Adipocyte (in vitro differentiated cells): ENCODE results near the gene VPS35.
A peak's percentile ranks its signal among the peaks of the same experiment; 100 is the strongest.

Source experiments
- DNase-seq: peaks from one replicate; pipeline ENCODE4 v3.0.0-alpha.2; 2015; ENCODE audit warnings: low read depth
- H3K27me3 ChIP-seq: replicated peaks from 2 replicates; pipeline ENCODE4 v1.7.0; 2013; ENCODE audit warnings: mild to moderate bottlenecking, low read length, moderate library complexity; ENCODE audit not compliant: control insufficient read depth, insufficient read depth
- H3K36me3 ChIP-seq: 2 replicates; pipeline ENCODE4 v1.7.0; 2013; ENCODE audit warnings: low read length, mild to moderate bottlenecking, moderate library complexity; ENCODE audit not compliant: control insufficient read depth, insufficient read depth, severe bottlenecking
- H3K4me1 ChIP-seq: 2 replicates; pipeline ENCODE4 v1.7.0; 2013; ENCODE audit warnings: mild to moderate bottlenecking, low read length, moderate library complexity; ENCODE audit not compliant: control insufficient read depth, insufficient read depth
- H3K4me3 ChIP-seq: 2 replicates; pipeline ENCODE4 v1.7.0; 2013; ENCODE audit warnings: mild to moderate bottlenecking, low read length, moderate library complexity
- H3K9ac ChIP-seq: 2 replicates; pipeline ENCODE4 v1.7.0; 2013; ENCODE audit warnings: mild to moderate bottlenecking, low read length, moderate library complexity
- H3K9me3 ChIP-seq: 2 replicates; pipeline ENCODE4 v1.7.0; 2013; ENCODE audit warnings: mild to moderate bottlenecking, low read length, moderate library complexity; ENCODE audit not compliant: control insufficient read depth

The VPS35 gene

GRCh38 chr16:46621934-46622676 is 66.9 kb downstream of the VPS35 start:
- H3K4me3 ChIP-seq: no peak overlapping the region
- H3K36me3 ChIP-seq: no peaks in the 10 kb centered on the region
- no peaks in the 10 kb centered on the region for H3K27me3 ChIP-seq
- no peak overlapping the region for H3K9ac ChIP-seq
- H3K9me3 ChIP-seq: no peaks in the 10 kb centered on the region
- no peak for DNase-seq
- peaks cover 9% of the 10 kb centered on the region for H3K4me1 ChIP-seq

DNA sequence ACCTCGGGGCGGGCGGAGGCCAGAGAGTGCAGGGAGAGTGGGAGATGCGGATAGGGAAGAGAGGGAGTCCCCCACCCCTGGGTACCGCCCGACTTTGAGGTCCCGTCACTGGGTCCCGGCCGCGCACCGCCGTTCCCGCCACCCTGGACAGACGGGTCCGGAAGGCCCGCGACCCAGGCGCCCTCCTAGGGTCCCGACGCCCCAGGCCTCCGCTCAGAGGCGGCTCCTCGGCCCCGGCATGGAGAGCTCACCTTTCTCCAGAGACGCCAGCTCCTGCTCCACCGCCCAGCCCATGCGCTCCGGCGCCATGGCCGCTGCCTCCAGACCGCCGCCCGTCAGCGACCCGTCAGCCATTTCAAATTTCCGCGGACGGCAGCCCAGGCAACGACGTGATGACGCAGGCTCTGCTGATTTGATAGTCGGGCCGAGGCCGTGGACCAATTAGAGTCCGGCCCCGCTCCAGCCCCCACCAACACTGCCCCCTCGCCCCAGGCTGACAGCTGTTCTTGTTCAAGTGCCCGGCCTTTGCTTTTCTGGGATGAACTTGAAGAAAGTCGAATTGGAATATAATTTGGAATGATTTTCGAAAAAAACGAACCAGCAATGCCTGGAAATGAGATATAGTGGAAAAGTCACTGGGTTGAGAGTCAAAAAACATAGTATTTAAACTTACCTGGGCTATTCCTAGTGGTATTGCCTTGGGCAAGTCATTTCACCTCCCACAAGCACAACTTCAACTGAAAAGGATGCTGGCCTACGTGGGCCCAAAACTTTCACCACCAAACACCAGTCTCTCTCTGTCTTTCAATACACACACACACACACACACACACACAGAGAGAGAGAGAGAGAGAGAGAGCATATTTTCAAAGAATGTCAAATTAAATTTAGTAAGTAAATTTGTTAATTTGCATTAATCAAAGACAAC is 67.7 kb downstream of the VPS35 start, which contains the start of gene SHCBP1:
Gene SHCBP1, minus strand, starts transcription at position 374 of the 928 bp plus-strand sequence. Its CDS starts 20 bp downstream, at position 354.
- peak within 1 kb of the TSS; percentile 68 for H3K9ac ChIP-seq
- peaks cover 9% of the 10 kb centered on the region for H3K4me1 ChIP-seq
- H3K9me3 ChIP-seq: no peaks in the 10 kb centered on the region
- DNase-seq: peak; percentile 98
- H3K27me3 ChIP-seq: no peaks in the 10 kb centered on the region
- no peaks in the 10 kb centered on the region for H3K36me3 ChIP-seq
- H3K4me3 ChIP-seq: peak within 1 kb of the TSS; percentile 86

GRCh38 chr16:46620266-46621005 is 68.5 kb downstream of the VPS35 start:
- peaks cover 9% of the 10 kb centered on the region for H3K4me1 ChIP-seq
- H3K36me3 ChIP-seq: no peaks in the 10 kb centered on the region
- peak; percentile 24 for DNase-seq

DNA sequence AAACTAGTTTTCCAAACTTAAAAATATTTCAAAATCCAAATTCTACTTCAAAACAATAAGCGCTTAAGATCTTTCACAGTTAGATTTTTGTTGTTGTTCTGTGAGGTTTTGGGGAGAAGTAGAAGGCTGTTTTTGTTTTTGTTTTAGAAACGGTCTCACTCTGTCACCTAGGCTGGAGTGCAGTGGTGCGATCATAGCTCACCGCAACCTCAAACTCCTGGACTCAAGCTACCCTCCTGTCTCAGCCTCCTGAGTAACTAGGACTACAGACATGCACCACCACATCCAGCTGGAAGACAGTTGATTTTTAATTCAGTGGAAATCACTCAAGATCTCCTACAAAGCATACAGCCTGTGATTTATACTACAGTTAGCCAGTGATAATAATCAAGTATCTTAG is 70.5 kb downstream of the VPS35 start:
- no peak overlapping the region for H3K4me3 ChIP-seq
- no peak overlapping the region for H3K9ac ChIP-seq
- H3K4me1 ChIP-seq: peaks cover 13% of the 10 kb centered on the region
- H3K27me3 ChIP-seq: no peaks in the 10 kb centered on the region
- H3K9me3 ChIP-seq: no peaks in the 10 kb centered on the region
- DNase-seq: no peak
- no peaks in the 10 kb centered on the region for H3K36me3 ChIP-seq

More at GRCh38 chr16:46620266-46621005, 68.5 kb downstream of the VPS35 start:
- no peaks in the 10 kb centered on the region for H3K27me3 ChIP-seq
- H3K4me3 ChIP-seq: peak overlapping the region; percentile 86
- H3K9me3 ChIP-seq: no peaks in the 10 kb centered on the region
- peak overlapping the region; percentile 35 for H3K9ac ChIP-seq

- H3K9me3 ChIP-seq: no peaks in the 10 kb centered on the region
- H3K4me3 ChIP-seq: no peak overlapping the region
- no peaks in the 10 kb centered on the region for H3K27me3 ChIP-seq
- no peaks in the 10 kb centered on the region for H3K36me3 ChIP-seq
- DNase-seq: no peak
- H3K9ac ChIP-seq: no peak overlapping the region
- H3K4me1 ChIP-seq: peaks cover 16% of the 10 kb centered on the region
Measured at GRCh38 chr16:46614006-46614405, 75.0 kb downstream of the VPS35 start.

DNA sequence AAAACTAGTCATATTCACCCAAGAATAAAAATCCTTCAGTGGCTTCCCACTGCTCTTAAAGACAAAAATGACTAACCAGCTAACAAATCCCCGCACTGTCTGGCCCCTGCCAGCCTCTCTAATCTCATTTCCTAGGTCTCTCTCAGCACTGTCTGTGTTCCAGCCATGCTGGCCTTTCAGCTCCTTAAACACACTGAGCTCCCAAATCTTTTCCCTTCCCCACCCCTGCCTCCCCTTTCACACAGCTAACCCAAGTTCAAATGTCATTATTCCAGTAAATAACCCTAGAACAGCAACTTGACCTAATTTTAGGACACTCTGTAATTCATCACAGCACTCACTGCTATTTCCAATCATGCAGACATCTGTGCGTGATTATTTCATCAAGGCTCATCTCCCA is 75.6 kb downstream of the VPS35 start:
- Histone ChIP-seq H3K27me3 (no peaks in the 10 kb centered on the region), H3K4me3 (peak overlapping the region; percentile 19), H3K9ac (peak overlapping the region; percentile 35), H3K36me3 (no peaks in the 10 kb centered on the region), H3K4me1 (peaks cover 16% of the 10 kb centered on the region), H3K9me3 (no peaks in the 10 kb centered on the region)
- DNase-seq: no peak

- peaks cover 16% of the 10 kb centered on the region for H3K4me1 ChIP-seq
- no peaks in the 10 kb centered on the region for H3K27me3 ChIP-seq
- no peaks in the 10 kb centered on the region for H3K9me3 ChIP-seq
- H3K4me3 ChIP-seq: no peak overlapping the region
- H3K9ac ChIP-seq: no peak overlapping the region
- no peak for DNase-seq
- H3K36me3 ChIP-seq: no peaks in the 10 kb centered on the region
Measured at GRCh38 chr16:46612121-46612520, 76.9 kb downstream of the VPS35 start.

- no peak overlapping the region for H3K4me3 ChIP-seq
- peaks cover 2% of the 10 kb centered on the region for H3K4me1 ChIP-seq
- H3K9me3 ChIP-seq: no peaks in the 10 kb centered on the region
- no peaks in the 10 kb centered on the region for H3K27me3 ChIP-seq
- H3K36me3 ChIP-seq: no peaks in the 10 kb centered on the region
- peak; percentile 85 for DNase-seq
- no peak overlapping the region for H3K9ac ChIP-seq
Measured at GRCh38 chr16:46607529-46607928, 81.4 kb downstream of the VPS35 start.

- no peaks in the 10 kb centered on the region for H3K27me3 ChIP-seq
- no peaks in the 10 kb centered on the region for H3K9me3 ChIP-seq
- no peak overlapping the region for H3K4me3 ChIP-seq
- no peak overlapping the region for H3K9ac ChIP-seq
- no peaks in the 10 kb centered on the region for H3K4me1 ChIP-seq
- DNase-seq: no peak
- no peaks in the 10 kb centered on the region for H3K36me3 ChIP-seq
Measured at GRCh38 chr16:46606231-46606630, 82.7 kb downstream of the VPS35 start.
